Epithelial cell of esophagus (primary cell): ENCODE data around the gene NID1.

Experiments used
- DNase-seq: peaks from one replicate; pipeline ENCODE4 v3.0.0; 2010; ENCODE audit warnings: low read depth
- H3K4me3 ChIP-seq: 2 replicates; pipeline ENCODE4 v1.5.1; 2011; ENCODE audit warnings: mild to moderate bottlenecking, low read length, control low read depth
- TF ChIP-seq, protein P1 (sequence below): IDR thresholded peaks from 2 replicates; pipeline ENCODE4 v1.5.1; 2011; ENCODE audit warnings: low read depth, mild to moderate bottlenecking, low read length, control low read depth, inconsistent platforms; ENCODE audit not compliant: insufficient read depth; ENCODE audit errors: missing control alignments

The NID1 gene

DNA sequence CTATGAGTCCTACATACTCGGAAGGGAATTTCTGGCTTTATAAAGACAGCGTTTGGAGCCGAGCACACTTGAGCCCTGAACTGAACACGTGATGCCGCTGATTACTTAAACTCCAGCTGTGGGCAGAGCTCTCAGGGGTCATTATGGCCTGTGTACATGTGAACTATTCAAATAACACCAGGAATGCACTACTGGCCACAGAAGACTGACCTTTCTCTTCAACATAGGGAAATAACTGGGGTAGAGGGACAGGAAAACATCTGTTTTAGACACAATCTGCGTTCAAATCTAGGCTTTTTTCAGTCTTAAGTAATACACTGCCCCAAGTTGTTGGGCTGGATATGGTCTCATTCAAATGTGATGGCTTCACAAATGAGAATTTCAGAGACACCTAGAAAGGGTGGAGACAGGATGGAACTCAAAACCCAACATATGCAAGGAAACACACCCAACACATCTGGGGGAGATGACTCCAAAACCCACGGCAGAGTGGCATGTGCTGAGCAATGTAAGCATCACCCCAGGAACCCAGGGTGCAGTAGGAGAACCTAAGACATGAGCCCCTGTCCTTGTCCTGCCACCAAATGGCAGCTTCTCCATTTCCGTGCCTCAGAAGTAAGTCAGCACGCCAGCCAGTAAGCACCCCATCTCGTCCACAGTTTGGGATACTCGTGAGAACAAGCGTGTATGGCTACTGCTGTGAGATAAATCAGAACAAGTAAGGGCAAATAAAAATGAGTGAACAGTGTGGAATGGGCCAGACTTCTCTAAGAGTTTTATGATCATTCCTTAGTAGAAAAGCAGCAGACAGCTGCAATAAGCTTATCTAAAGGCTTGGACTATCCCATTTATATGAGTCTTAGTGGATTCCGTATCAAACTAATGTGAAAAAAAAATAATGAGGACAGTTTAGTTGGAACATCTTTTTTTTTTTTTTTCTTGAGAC lies 24.9 kb downstream of the NID1 start:
- H3K4me3 ChIP-seq, result no peak overlapping the region

DNA sequence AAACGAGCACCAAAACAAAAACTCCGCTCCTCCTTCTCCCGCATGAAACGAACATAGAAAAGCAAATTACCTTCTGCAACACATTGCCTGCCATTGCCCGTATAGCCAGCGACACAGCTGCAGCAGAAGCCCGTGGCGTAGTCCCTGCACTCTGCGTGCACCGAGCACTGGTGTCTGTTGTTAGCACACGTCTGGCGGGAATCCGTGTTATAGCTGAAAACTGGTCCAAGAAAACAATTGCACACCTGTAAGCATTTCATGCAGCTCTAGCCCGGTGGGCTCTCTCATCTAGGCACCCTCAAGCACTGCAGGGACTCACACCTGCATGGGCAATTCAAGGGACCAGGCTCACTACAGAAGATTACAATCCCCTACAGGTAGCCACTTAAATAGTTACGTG lies 26.9 kb downstream of the NID1 start:
- TF ChIP-seq, protein P1, sequence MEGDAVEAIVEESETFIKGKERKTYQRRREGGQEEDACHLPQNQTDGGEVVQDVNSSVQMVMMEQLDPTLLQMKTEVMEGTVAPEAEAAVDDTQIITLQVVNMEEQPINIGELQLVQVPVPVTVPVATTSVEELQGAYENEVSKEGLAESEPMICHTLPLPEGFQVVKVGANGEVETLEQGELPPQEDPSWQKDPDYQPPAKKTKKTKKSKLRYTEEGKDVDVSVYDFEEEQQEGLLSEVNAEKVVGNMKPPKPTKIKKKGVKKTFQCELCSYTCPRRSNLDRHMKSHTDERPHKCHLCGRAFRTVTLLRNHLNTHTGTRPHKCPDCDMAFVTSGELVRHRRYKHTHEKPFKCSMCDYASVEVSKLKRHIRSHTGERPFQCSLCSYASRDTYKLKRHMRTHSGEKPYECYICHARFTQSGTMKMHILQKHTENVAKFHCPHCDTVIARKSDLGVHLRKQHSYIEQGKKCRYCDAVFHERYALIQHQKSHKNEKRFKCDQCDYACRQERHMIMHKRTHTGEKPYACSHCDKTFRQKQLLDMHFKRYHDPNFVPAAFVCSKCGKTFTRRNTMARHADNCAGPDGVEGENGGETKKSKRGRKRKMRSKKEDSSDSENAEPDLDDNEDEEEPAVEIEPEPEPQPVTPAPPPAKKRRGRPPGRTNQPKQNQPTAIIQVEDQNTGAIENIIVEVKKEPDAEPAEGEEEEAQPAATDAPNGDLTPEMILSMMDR, result no peak
- DNase-seq, result no peak
- no peak overlapping the region for H3K4me3 ChIP-seq

More for the DNA sequence above, 24.9 kb downstream of the NID1 start:
- DNase-seq, result no peak
- TF ChIP-seq, protein P1, result no peak

DNA sequence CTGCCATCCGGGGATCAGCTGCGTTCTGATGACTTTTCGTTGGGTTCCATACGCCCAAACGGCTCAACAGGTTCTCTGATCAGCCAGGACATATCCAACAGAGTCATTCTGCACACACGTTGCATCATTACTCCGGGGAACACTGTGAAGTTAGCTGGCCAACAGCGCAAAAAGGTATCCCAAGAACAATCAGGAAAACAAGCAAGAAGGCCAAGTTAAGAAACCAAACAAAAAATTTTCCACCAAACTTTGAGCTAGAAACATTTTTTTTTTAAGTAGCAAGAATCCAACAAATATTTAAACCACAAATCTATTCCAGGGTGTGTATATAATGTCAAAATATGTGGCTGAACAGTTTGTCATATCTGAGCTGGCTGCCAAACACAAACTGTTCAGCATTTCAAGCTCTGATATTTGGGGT lies 29.2 kb downstream of the NID1 start:
- TF ChIP-seq, protein P1, result no peak
- no peak overlapping the region for H3K4me3 ChIP-seq
- DNase-seq, result no peak

DNA sequence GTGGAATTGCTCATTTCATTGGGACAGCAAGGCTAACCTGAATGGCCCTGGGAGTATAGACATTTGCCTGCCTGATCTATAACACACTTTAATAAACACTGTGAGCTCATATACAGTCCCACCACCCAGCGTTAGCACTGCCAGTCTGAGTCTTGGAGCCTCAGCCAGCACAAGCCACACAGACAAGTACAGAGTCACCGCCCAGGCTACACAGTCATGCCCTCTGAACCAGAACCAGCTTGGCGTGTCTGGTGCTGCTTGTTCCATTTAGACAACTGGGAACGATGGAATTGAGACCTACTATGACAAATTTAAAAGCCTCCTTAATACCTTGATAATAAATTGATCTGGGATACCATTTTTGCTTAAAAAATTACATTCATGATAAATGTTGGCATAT lies 31.6 kb downstream of the NID1 start:
- H3K4me3 ChIP-seq, result no peak overlapping the region
- TF ChIP-seq, protein P1, result no peak
- DNase-seq, result no peak

DNA sequence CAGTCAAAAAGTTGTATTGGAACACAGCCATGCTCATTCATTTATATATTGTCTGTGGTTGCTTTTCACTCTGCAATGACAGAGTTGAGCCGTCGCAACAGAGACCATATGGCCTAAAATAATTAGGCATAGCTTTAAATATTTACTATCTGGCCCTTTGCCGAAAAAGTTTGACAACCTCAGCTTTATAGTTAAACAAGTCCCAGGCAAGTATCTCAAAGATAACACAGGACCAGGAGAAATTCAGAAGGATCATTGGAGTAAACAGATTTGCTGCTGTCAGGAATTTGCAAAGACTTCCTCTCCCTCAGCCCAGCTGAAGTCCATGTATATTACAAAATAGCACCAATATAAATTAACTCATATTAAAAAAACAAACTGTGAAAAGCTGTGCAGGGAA lies 34.4 kb downstream of the NID1 start:
- TF ChIP-seq, protein P1, result no peak
- DNase-seq, result no peak
- H3K4me3 ChIP-seq, result no peak overlapping the region

DNA sequence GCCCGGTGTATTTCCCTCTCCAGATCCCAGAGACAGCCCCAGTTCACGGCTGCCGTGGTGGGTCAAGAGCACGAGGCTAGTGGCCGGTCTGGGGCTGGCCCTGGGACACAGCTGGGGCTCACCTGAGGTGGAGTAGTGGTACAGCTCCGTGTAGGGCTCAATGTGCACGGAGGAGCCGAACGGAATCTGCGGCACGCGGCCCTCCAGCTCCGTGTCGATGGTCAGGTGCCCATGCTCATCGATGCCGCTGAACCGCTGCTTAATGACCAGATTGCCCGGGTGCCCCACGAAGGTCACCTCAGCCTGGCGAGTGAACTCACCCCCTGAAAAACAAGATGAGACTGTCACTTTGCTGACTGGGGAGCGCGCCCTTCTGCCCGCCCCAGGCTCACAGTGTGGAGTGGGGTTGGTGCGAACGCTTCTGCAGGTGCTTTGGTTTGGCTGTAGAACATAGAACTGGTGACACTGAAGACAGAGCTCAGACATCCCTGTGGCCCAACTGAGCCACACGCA lies 35.4 kb downstream of the NID1 start:
- TF ChIP-seq, protein P1, result no peak
- no peak for DNase-seq
- no peak overlapping the region for H3K4me3 ChIP-seq
